CD4-positive, alpha-beta T cell (primary cell): ENCODE results near the gene NKAPD1. TPM values are rescaled to one million over a fixed set of nuclear protein-coding genes. Genes with fewer than 3 reads are reported as not detected.

Experiments
- ATAC-seq: fragments of 200-7000 bp; cut with Tn5 transposase; one replicate; pipeline ENCODE4 v1.10.0; 2022; ENCODE audit warnings: mild to moderate bottlenecking; ENCODE audit not compliant: poor library complexity
- CTCF ChIA-PET: fragments of 350-600 bp; sonication (Branson Sonifier 250); formaldehyde crosslinking; loops from one replicate; lab custom pipeline; 2021; ENCODE audit warnings: antibody characterized with exemption, inconsistent platforms; lab: Charles Lee
- POLR2A ChIA-PET: fragments of 350-600 bp; sonication (Branson Sonifier 250); formaldehyde crosslinking; loops from one replicate; lab custom pipeline; 2021; ENCODE audit warnings: antibody characterized with exemption, inconsistent platforms; lab: Charles Lee
- DNase-seq, 14 experiments: peaks; one replicate each; pipeline ENCODE4 v3.0.0-alpha.2; 2013 to 2020; ENCODE audit warnings: mixed read lengths in 2 of 14
- H3K27ac ChIP-seq, 2 donors: one replicate each; pipeline versions ENCODE4 v1.5.1 to v1.7.0; 2013; ENCODE audit warnings: low read length in 2 of 2, low read depth in 1 of 2, mild to moderate bottlenecking in 1 of 2
- H3K27me3 ChIP-seq, 2 experiments: 1 replicate in 1 of 2; 2 replicates in 1 of 2; pipeline versions ENCODE4 v1.6.1 to v1.7.0; 2013; ENCODE audit warnings: low read length in 2 of 2, control low read depth in 1 of 2, mild to moderate bottlenecking in 1 of 2, moderate library complexity in 1 of 2; ENCODE audit not compliant: insufficient read depth in 2 of 2, control insufficient read depth in 1 of 2
- H3K36me3 ChIP-seq: one replicate; pipeline ENCODE4 v1.6.1; 2013; ENCODE audit warnings: low read length, control low read depth; ENCODE audit not compliant: insufficient read depth
- H3K4me1 ChIP-seq: one replicate; pipeline ENCODE4 v1.6.1; 2013; ENCODE audit warnings: low read length, control low read depth; ENCODE audit not compliant: insufficient read depth
- H3K4me3 ChIP-seq: one replicate; pipeline ENCODE4 v1.5.1; 2013; ENCODE audit warnings: mild to moderate bottlenecking, low read length, moderate library complexity
- H3K9me3 ChIP-seq, 2 experiments: 1 replicate in 1 of 2; 2 replicates in 1 of 2; pipeline versions ENCODE4 v1.6.1 to v1.7.0; 2013; ENCODE audit warnings: low read length in 2 of 2, mild to moderate bottlenecking in 2 of 2, control low read depth in 1 of 2, moderate library complexity in 1 of 2; ENCODE audit not compliant: control insufficient read depth in 1 of 2, insufficient read depth in 1 of 2
- H3K27ac Mint-ChIP-seq: one replicate; pipeline ENCODE4 v1.8.0; 2020; ENCODE audit warnings: mixed read lengths
- H3K27me3 Mint-ChIP-seq: one replicate; pipeline ENCODE4 v1.8.0; 2021; ENCODE audit warnings: mixed read lengths
- H3K36me3 Mint-ChIP-seq: one replicate; pipeline ENCODE4 v1.8.0; 2021; ENCODE audit warnings: low read depth, mixed read lengths
- H3K4me1 Mint-ChIP-seq: one replicate; pipeline ENCODE4 v1.8.0; 2021; ENCODE audit warnings: low read depth, mixed read lengths
- H3K4me3 Mint-ChIP-seq: one replicate; pipeline ENCODE4 v1.8.0; 2020; ENCODE audit warnings: mild to moderate bottlenecking, mixed read lengths
- H3K9me3 Mint-ChIP-seq: one replicate; pipeline ENCODE4 v1.8.0; 2020; ENCODE audit warnings: mixed read lengths
- intact Hi-C, 2 experiments: fragments of 100-400 bp; cut with DNase I in 1 of 2; cut with micrococcal nuclease in 1 of 2; formaldehyde crosslinking; loops; one replicate each; pipeline versions ENCODE4 v1.15.1 to v1.9.0; 2023 to 2025; cut with DNase I, micrococcal nuclease
- total RNA-seq, 174 experiments: library from RNA in 2 of 174; stranded (reverse) in 2 of 174; gene quantifications; one replicate each; pipeline ENCODE4 v1.2.3 and lab custom pipeline; 2021 to 2026
- TF ChIP-seq, protein P1 (sequence below): fragments of 200-600 bp; IDR thresholded peaks from one replicate; pipeline ENCODE4 v1.8.0; 2022; ENCODE audit warnings: antibody characterized with exemption, mild to moderate bottlenecking

Gene NKAPD1
- total RNA-seq, 2 experiments from 2014 or later: 14.8 to 16.0 TPM

DNA sequence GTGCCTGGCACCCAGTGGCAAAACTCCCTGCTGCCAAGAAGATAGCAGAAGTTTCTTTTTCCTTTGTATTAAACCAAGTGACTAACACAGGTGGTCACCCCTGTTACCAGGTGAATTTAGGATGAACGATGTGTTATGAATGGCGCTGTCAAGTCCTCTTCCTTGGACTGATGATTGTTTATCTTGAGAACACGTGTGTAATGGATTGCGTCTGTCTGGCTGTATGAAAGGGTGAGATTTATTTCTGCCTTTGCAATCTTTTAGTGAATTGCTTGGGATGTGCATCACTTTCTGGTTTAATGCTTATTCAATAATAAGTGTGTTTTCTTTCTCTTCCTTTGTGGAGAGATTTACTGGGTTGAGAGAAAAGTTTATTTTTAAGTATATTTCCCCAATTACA, 49.0 kb downstream of the NKAPD1 start:
- H3K4me3 Mint-ChIP-seq: no peak overlapping the region
- ChIA-PET CTCF (interaction anchor here (0.6 kb wide), 1 partner anchor 9 kb away, joined by 3 read pairs; no protein-coding TSS in a partner anchor), POLR2A (no interaction called here)
- Histone ChIP-seq H3K4me1 (no peaks in the 10 kb centered on the region), H3K4me3 (no peak overlapping the region), H3K36me3 (no peaks in the 10 kb centered on the region), H3K9me3 (no peaks in the 10 kb centered on the region), H3K27ac (no peak overlapping the region), H3K27me3 (no peaks in the 10 kb centered on the region)
- no peaks in the 10 kb centered on the region for H3K27me3 Mint-ChIP-seq
- H3K27ac Mint-ChIP-seq: no peak overlapping the region
- intact Hi-C loops: no loop called here
- no peaks in the 10 kb centered on the region for H3K9me3 Mint-ChIP-seq
- TF ChIP-seq, protein P1, sequence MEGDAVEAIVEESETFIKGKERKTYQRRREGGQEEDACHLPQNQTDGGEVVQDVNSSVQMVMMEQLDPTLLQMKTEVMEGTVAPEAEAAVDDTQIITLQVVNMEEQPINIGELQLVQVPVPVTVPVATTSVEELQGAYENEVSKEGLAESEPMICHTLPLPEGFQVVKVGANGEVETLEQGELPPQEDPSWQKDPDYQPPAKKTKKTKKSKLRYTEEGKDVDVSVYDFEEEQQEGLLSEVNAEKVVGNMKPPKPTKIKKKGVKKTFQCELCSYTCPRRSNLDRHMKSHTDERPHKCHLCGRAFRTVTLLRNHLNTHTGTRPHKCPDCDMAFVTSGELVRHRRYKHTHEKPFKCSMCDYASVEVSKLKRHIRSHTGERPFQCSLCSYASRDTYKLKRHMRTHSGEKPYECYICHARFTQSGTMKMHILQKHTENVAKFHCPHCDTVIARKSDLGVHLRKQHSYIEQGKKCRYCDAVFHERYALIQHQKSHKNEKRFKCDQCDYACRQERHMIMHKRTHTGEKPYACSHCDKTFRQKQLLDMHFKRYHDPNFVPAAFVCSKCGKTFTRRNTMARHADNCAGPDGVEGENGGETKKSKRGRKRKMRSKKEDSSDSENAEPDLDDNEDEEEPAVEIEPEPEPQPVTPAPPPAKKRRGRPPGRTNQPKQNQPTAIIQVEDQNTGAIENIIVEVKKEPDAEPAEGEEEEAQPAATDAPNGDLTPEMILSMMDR: no peak
- DNase-seq (no peak), ATAC-seq (no peak)
- no peaks in the 10 kb centered on the region for H3K4me1 Mint-ChIP-seq
- no peaks in the 10 kb centered on the region for H3K36me3 Mint-ChIP-seq

DNA sequence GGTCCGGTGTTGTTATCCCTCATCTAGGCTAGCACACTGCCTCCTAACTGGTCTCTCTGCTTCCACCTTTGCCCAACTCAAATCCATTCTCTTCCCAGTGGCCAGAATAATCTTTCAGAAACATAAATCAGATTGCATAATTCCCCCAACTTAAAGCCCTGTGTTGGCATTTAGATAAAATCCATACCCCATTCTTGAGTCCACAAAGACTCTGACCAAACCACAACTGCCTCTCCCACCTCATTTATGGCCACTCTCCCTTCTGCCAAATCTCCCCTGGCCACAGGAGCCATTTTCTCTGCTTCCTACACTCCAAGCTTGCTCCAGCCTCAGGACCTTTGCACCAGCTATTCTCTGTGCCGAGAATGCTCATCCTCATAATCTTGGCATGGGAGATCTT, 53.0 kb downstream of the NKAPD1 start:
- Histone ChIP-seq H3K27ac (no peak overlapping the region), H3K27me3 (no peaks in the 10 kb centered on the region), H3K36me3 (no peaks in the 10 kb centered on the region), H3K9me3 (no peaks in the 10 kb centered on the region), H3K4me3 (no peak overlapping the region), H3K4me1 (no peaks in the 10 kb centered on the region)
- Mint-ChIP-seq H3K27me3 (no peaks in the 10 kb centered on the region), H3K4me3 (no peak overlapping the region), H3K36me3 (no peaks in the 10 kb centered on the region), H3K9me3 (no peaks in the 10 kb centered on the region), H3K27ac (no peak overlapping the region), H3K4me1 (no peaks in the 10 kb centered on the region)
- intact Hi-C loops: no loop called here
- TF ChIP-seq, protein P1: no peak
- ATAC-seq (no peak), DNase-seq (no peak)
- ChIA-PET POLR2A (no interaction called here), CTCF (no interaction called here)

GRCh38 chr11:112128483-112129121, 54.5 kb downstream of the NKAPD1 start:
- CTCF ChIA-PET: no interaction called here
- Histone ChIP-seq H3K4me1 (no peaks in the 10 kb centered on the region), H3K27ac (no peak overlapping the region), H3K27me3 (no peaks in the 10 kb centered on the region), H3K9me3 (no peaks in the 10 kb centered on the region), H3K4me3 (no peak overlapping the region), H3K36me3 (no peaks in the 10 kb centered on the region)
- Mint-ChIP-seq H3K27me3 (no peaks in the 10 kb centered on the region), H3K4me1 (no peaks in the 10 kb centered on the region), H3K4me3 (no peak overlapping the region), H3K36me3 (no peaks in the 10 kb centered on the region), H3K27ac (no peak overlapping the region), H3K9me3 (no peaks in the 10 kb centered on the region)
- POLR2A ChIA-PET: no interaction called here
- no peak for DNase-seq
- TF ChIP-seq, protein P1: no peak
- intact Hi-C loops: no loop called here
- no peak for ATAC-seq
